Stimulated activated naive CD8-positive, alpha-beta T cell treated with anti-CD3 and anti-CD28 coated beads, Interleukin-15, Interleukin-2, amounts not matched to agents 100 U/mL and 50 U/mL, for 24 hours (primary cell): ENCODE data around the gene MYL5.
"Not testable (repeated sequence)": the region's sequence is repeated elsewhere in the genome, so short reads cannot be mapped to it uniquely, and the experiment has no call there.

Experiments
- ATAC-seq: fragments of 150-1000 bp; cut with Tn5 transposase; one replicate; pipeline ENCODE4 v1.10.0; 2021
- DNase-seq: peaks from one replicate; pipeline ENCODE4 v3.0.0; 2021

Gene MYL5

GRCh38 chr4:729336-730315 lies 55.3 kb downstream of the MYL5 start:
- DNase-seq (no peak), ATAC-seq (no peak)

GRCh38 chr4:730511-730910 lies 56.2 kb downstream of the MYL5 start:
- no peak for ATAC-seq
- DNase-seq: no peak

- DNase-seq, ATAC-seq: not testable (repeated sequence)
These were observed 56.9 kb downstream of the MYL5 start for GRCh38 chr4:730946-731904.
